ENCODE data around the gene TMEM209. TPM values are rescaled to one million over a fixed set of nuclear protein-coding genes. Genes with fewer than 3 reads are reported as not detected.

TMEM209 gene
- 12.0 and 14.0 TPM in 2 replicates for total RNA-seq

GRCh38 chr7:130205084-130205947 is at the start of gene TMEM209:
Gene TMEM209 (minus strand): TSS chr7:130205406. CDS start chr7:130205375, 31 bp downstream.

GRCh38 chr7:130207642-130208041 is 2.4 kb upstream of the TMEM209 start, which contains the start of gene SSMEM1:
Gene SSMEM1 (plus strand): TSS chr7:130207860. CDS start chr7:130207911, 51 bp downstream.

Other genes with a start within 250 kb of the TMEM209 start
- gene ZC3HC1, start 154.0 kb downstream of the TMEM209 start, total RNA-seq = 23.3 and 29.2 TPM in 2 replicates
- gene KLHDC10, start 134.9 kb downstream of the TMEM209 start, total RNA-seq = 12.9 and 13.7 TPM in 2 replicates
- gene SSMEM1, start 2.5 kb upstream of the TMEM209 start, total RNA-seq = not detected in 2 replicates
- gene CPA2, start 61.5 kb upstream of the TMEM209 start, total RNA-seq = not detected in 2 replicates
- gene CPA4, start 87.8 kb upstream of the TMEM209 start, total RNA-seq = 1.1 TPM in 1 of 2 replicates, not detected in the other
- gene CPA5, start 139.4 kb upstream of the TMEM209 start, total RNA-seq = not detected in 2 replicates
- not detected in 2 replicates for gene CPA1, start 175.1 kb upstream of the TMEM209 start, total RNA-seq
- gene CEP41, start 235.6 kb upstream of the TMEM209 start, total RNA-seq = 16.1 and 21.1 TPM in 2 replicates

All from mammary microvascular endothelial cell (primary cell).